HL-60 (cell line): Measurements from ENCODE around the gene HAPLN2.

Experiments used
- DNase-seq, 2 experiments: peaks; one replicate each; pipeline ENCODE4 v3.0.0-alpha.2; 2010 to 2020; ENCODE audit warnings: low read depth in 1 of 2, low spot score in 1 of 2
- H3K27ac ChIP-seq: fragments of 250-450 bp; sonication (Bioruptor Pico); replicated peaks from 2 replicates; pipeline ENCODE4 v1.5.1; 2020; ENCODE audit warnings: mild to moderate bottlenecking, moderate library complexity
- H3K27me3 ChIP-seq: fragments of 250-450 bp; sonication (Bioruptor Pico); 2 replicates; pipeline ENCODE4 v1.5.1; 2021; ENCODE audit warnings: mild to moderate bottlenecking, moderate library complexity; ENCODE audit not compliant: insufficient read depth, poor library complexity, severe bottlenecking
- H3K4me3 ChIP-seq: replicated peaks from 2 replicates; pipeline ENCODE4 v1.5.1; 2011; ENCODE audit warnings: mild to moderate bottlenecking, control low read depth, low read length; ENCODE audit not compliant: insufficient read depth
- CTCF ChIP-seq: IDR thresholded peaks from one replicate; pipeline ENCODE4 v1.5.1; 2011; ENCODE audit warnings: low read length, control low read depth, inconsistent platforms; ENCODE audit not compliant: insufficient read depth
- GABPA ChIP-seq: IDR thresholded peaks from 2 replicates; pipeline ENCODE4 v1.6.1; 2012; ENCODE audit warnings: low read depth
- POLR2AphosphoS5 ChIP-seq: IDR thresholded peaks from 2 replicates; pipeline ENCODE4 v1.6.1; 2012; ENCODE audit warnings: low read depth
- SPI1 ChIP-seq: IDR thresholded peaks from 2 replicates; pipeline ENCODE4 v1.6.1; 2012; ENCODE audit warnings: low read depth, mild to moderate bottlenecking, borderline replicate concordance
- TF ChIP-seq, protein P1 (sequence below): IDR thresholded peaks from 2 replicates; pipeline ENCODE4 v1.6.1; 2012; ENCODE audit warnings: low read depth; ENCODE audit not compliant: insufficient replicate concordance

HAPLN2 gene

GRCh38 chr1:156641761-156642264, 22.6 kb downstream of the HAPLN2 start, which contains the start of gene BCAN:
TSS of gene BCAN (plus strand) at chr1:156642117. CDS start at chr1:156646055, 3,938 bp downstream.
- no peak for DNase-seq
- Histone ChIP-seq H3K4me3 (no peak within 1 kb of the TSS), H3K27me3 (peaks cover 50% of the 10 kb centered on the region), H3K27ac (no peak within 1 kb of the TSS)
- TF ChIP-seq GABPA (no peak), CTCF (no peak), POLR2AphosphoS5 (no peak), SPI1 (no peak)
- TF ChIP-seq, protein P1, sequence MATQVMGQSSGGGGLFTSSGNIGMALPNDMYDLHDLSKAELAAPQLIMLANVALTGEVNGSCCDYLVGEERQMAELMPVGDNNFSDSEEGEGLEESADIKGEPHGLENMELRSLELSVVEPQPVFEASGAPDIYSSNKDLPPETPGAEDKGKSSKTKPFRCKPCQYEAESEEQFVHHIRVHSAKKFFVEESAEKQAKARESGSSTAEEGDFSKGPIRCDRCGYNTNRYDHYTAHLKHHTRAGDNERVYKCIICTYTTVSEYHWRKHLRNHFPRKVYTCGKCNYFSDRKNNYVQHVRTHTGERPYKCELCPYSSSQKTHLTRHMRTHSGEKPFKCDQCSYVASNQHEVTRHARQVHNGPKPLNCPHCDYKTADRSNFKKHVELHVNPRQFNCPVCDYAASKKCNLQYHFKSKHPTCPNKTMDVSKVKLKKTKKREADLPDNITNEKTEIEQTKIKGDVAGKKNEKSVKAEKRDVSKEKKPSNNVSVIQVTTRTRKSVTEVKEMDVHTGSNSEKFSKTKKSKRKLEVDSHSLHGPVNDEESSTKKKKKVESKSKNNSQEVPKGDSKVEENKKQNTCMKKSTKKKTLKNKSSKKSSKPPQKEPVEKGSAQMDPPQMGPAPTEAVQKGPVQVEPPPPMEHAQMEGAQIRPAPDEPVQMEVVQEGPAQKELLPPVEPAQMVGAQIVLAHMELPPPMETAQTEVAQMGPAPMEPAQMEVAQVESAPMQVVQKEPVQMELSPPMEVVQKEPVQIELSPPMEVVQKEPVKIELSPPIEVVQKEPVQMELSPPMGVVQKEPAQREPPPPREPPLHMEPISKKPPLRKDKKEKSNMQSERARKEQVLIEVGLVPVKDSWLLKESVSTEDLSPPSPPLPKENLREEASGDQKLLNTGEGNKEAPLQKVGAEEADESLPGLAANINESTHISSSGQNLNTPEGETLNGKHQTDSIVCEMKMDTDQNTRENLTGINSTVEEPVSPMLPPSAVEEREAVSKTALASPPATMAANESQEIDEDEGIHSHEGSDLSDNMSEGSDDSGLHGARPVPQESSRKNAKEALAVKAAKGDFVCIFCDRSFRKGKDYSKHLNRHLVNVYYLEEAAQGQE = no peak

GRCh38 chr1:156642265-156643048, 23.2 kb downstream of the HAPLN2 start:
- DNase-seq = no peak
- H3K27me3 ChIP-seq = peaks cover 51% of the 10 kb centered on the region
- no peak overlapping the region for H3K4me3 ChIP-seq
- no peak for TF ChIP-seq SPI1
- no peak for TF ChIP-seq POLR2AphosphoS5
- TF ChIP-seq, protein P1 = no peak
- no peak for TF ChIP-seq GABPA
- no peak for TF ChIP-seq CTCF
- no peak overlapping the region for H3K27ac ChIP-seq

GRCh38 chr1:156643049-156643777, 24.0 kb downstream of the HAPLN2 start:
- peaks cover 51% of the 10 kb centered on the region for H3K27me3 ChIP-seq
- TF ChIP-seq POLR2AphosphoS5 = no peak
- no peak overlapping the region for H3K27ac ChIP-seq
- no peak for DNase-seq
- no peak overlapping the region for H3K4me3 ChIP-seq

- no peak overlapping the region for H3K4me3 ChIP-seq
- peak; percentile 85 for TF ChIP-seq SPI1
- TF ChIP-seq GABPA = peak; percentile 33
- TF ChIP-seq, protein P1 = no peak
- no peak for TF ChIP-seq POLR2AphosphoS5
- no peak for TF ChIP-seq CTCF
- H3K27ac ChIP-seq = no peak overlapping the region
- peak in 1 of 2 experiments; percentile 63 for DNase-seq
- H3K27me3 ChIP-seq = peaks cover 51% of the 10 kb centered on the region
Observed at GRCh38 chr1:156643778-156644092, 24.5 kb downstream of the HAPLN2 start.
